GM12864 (cell line): ENCODE data around the gene IL15.

Source experiments
- DNase-seq: peaks from one replicate; pipeline ENCODE4 v3.0.0-alpha.2; 2011; ENCODE audit warnings: low read depth
- H3K4me3 ChIP-seq: 2 replicates; pipeline ENCODE4 v1.5.1; 2011; ENCODE audit warnings: mild to moderate bottlenecking, low read depth, low read length, control low read depth
- CTCF ChIP-seq: IDR thresholded peaks from 2 replicates; pipeline ENCODE4 v1.5.1; 2011; ENCODE audit warnings: low read depth, mild to moderate bottlenecking, moderate library complexity, low read length, control low read depth, inconsistent platforms; ENCODE audit errors: missing control alignments

Gene IL15

GRCh38 chr4:141636771-141637460, 533 bp downstream of the IL15 start:
- no peak for DNase-seq
- TF ChIP-seq CTCF, result no peak
- peak overlapping the region; percentile 98 for H3K4me3 ChIP-seq

DNA sequence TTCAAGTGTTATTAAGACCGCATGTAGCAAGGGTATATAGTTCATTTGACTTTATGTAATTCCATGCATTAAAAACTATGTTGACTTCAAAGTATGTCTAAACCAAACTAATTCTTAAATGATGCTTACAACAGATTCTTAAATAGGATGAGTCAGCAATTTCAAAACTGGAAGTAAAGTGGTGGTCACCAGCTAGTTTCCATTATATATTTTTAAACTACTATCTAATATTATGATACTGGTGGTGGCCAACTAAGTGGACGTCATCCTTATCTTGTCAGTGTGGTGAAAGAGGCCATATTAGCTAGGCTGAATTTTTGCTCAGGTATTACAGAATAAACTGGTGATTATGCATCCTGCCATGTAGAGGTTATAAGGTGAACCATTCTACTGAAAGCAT, 1.2 kb downstream of the IL15 start:
- no peak for DNase-seq
- H3K4me3 ChIP-seq, result peak overlapping the region; percentile 98; the same call in 1 of the 2 replicates
- no peak for TF ChIP-seq CTCF

DNA sequence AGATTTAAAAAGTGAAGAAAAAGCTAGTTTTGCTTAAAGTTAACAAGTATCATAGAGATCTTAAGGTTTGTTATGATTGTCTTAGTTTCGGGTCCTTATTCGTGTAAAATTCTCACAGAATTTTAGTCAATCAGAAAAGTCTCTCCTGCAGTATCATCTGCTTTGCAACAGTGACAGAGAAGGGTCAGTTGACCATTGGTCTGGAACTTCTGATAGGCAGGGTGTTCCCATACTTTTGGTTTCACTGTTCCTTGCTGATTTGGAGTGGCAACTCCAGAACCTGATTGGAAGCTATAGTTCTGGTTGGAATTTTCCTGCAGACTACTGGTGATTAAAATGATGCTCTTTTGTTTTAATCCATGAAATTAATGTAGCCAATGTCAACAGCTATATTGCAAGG, 1.8 kb downstream of the IL15 start:
- TF ChIP-seq CTCF, result no peak
- no peak for DNase-seq
- peak overlapping the region; percentile 98 for H3K4me3 ChIP-seq

GRCh38 chr4:141640696-141641095, 4.3 kb downstream of the IL15 start:
- no peak for DNase-seq
- H3K4me3 ChIP-seq, result no peak overlapping the region
- TF ChIP-seq CTCF, result no peak

GRCh38 chr4:141642063-141642462, 5.7 kb downstream of the IL15 start:
- TF ChIP-seq CTCF, result no peak
- DNase-seq, result no peak
- H3K4me3 ChIP-seq, result no peak overlapping the region

- no peak for DNase-seq
- no peak for TF ChIP-seq CTCF
These were observed 6.3 kb downstream of the IL15 start for GRCh38 chr4:141642711-141643110.

GRCh38 chr4:141643557-141643956, 7.2 kb downstream of the IL15 start:
- no peak for DNase-seq
- no peak for TF ChIP-seq CTCF
- H3K4me3 ChIP-seq, result no peak overlapping the region

More at GRCh38 chr4:141642711-141643110, 6.3 kb downstream of the IL15 start:
- H3K4me3 ChIP-seq, result no peak overlapping the region
